PC-3 (cell line): ENCODE measurements around the gene RPN1. TPM values are rescaled to one million over a fixed set of nuclear protein-coding genes. Genes with fewer than 3 reads are reported as not detected.

ENCODE experiments used
- ATAC-seq: fragments of 200-7000 bp; cut with Tn5 transposase; 2 replicates; pipeline ENCODE4 v1.9.1; 2020; ENCODE audit warnings: mild to moderate bottlenecking, moderate library complexity
- BruUV-seq: library from RNA; stranded (reverse); fragments of 400-500 nt; replicated peaks from 2 replicates; lab custom pipeline; 2021; lab: Mats Ljungman, UMichigan
- CTCF ChIA-PET: fragments of 300-600 bp; sonication (Branson Sonifier 250); formaldehyde crosslinking; loops from one replicate; lab custom pipeline; 2022; ENCODE audit warnings: antibody characterized with exemption; lab: Charles Lee
- POLR2A ChIA-PET: fragments of 300-600 bp; sonication (Branson Sonifier 250); formaldehyde crosslinking; loops from one replicate; lab custom pipeline; 2022; ENCODE audit warnings: antibody characterized with exemption; ENCODE audit not compliant: unreplicated experiment; lab: Charles Lee
- DNase-seq: peaks from one replicate; pipeline ENCODE4 v3.0.0-alpha.2; 2015
- H2AFZ ChIP-seq: fragments of 300-600 bp; sonication (generic); 2 replicates; pipeline ENCODE4 v1.6.0; 2016; ENCODE audit warnings: antibody characterized with exemption, low read length
- H3F3A ChIP-seq: fragments of 300-600 bp; sonication (generic); one replicate; pipeline ENCODE4 v1.6.0; 2017; ENCODE audit warnings: antibody characterized with exemption, low read length, control low read depth, mild to moderate bottlenecking; ENCODE audit not compliant: unreplicated experiment
- H3K27ac ChIP-seq: fragments of 300-600 bp; sonication (generic); 2 replicates; pipeline ENCODE4 v1.5.1; 2016; ENCODE audit warnings: mild to moderate bottlenecking, low read length
- H3K27me3 ChIP-seq: fragments of 300-600 bp; sonication (generic); 2 replicates; pipeline ENCODE4 v1.6.1; 2016; ENCODE audit warnings: low read length, mixed read lengths
- H3K36me3 ChIP-seq: fragments of 300-600 bp; sonication (generic); 2 replicates; pipeline ENCODE4 v1.6.1; 2016; ENCODE audit warnings: low read depth, mixed run types, low read length, mixed read lengths
- H3K4me1 ChIP-seq: fragments of 300-600 bp; sonication (generic); 2 replicates; pipeline ENCODE4 v1.5.1; 2016; ENCODE audit warnings: low read length; ENCODE audit not compliant: insufficient read depth
- H3K4me2 ChIP-seq: fragments of 300-600 bp; sonication (generic); 2 replicates; pipeline ENCODE4 v1.6.0; 2016; ENCODE audit warnings: low read length
- H3K4me3 ChIP-seq: fragments of 300-600 bp; sonication (generic); 2 replicates; pipeline ENCODE4 v1.5.1; 2016; ENCODE audit warnings: mild to moderate bottlenecking, low read length, mixed read lengths
- H3K79me2 ChIP-seq: fragments of 300-600 bp; sonication (generic); 2 replicates; pipeline ENCODE4 v1.6.1; 2017; ENCODE audit warnings: low read length, mixed read lengths
- H3K9ac ChIP-seq: fragments of 300-600 bp; sonication (generic); 2 replicates; pipeline ENCODE4 v1.6.0; 2016; ENCODE audit warnings: mild to moderate bottlenecking, low read length
- H3K9me2 ChIP-seq: fragments of 300-600 bp; sonication (generic); replicated peaks from 2 replicates; pipeline ENCODE4 v1.6.1; 2016; ENCODE audit warnings: mixed run types, low read length, mixed read lengths
- H3K9me3 ChIP-seq: fragments of 300-600 bp; sonication (generic); 2 replicates; pipeline ENCODE4 v1.6.1; 2016; ENCODE audit warnings: low read length, mixed read lengths
- H4K20me1 ChIP-seq: fragments of 300-600 bp; sonication (generic); 2 replicates; pipeline ENCODE4 v1.6.1; 2016; ENCODE audit warnings: low read length, mixed read lengths
- CTCF ChIP-seq: fragments of 300-600 bp; sonication (generic); conservative IDR thresholded peaks from 2 replicates; pipeline ENCODE4 v1.5.1; 2017; ENCODE audit warnings: antibody characterized with exemption, low read depth, mild to moderate bottlenecking, low read length
- EZH2 ChIP-seq: fragments of 300-600 bp; sonication (generic); IDR thresholded peaks from one replicate; pipeline ENCODE4 v1.6.1; 2017; ENCODE audit warnings: antibody characterized with exemption, mild to moderate bottlenecking, low read length; ENCODE audit not compliant: unreplicated experiment
- EZH2phosphoT487 ChIP-seq: fragments of 300-600 bp; sonication (generic); IDR thresholded peaks from 2 replicates; pipeline ENCODE4 v1.6.1; 2018; ENCODE audit warnings: mild to moderate bottlenecking, antibody characterized with exemption, low read length, borderline replicate concordance
- intact Hi-C: fragments of 100-400 bp; cut with micrococcal nuclease; formaldehyde crosslinking; loops from 2 replicates; pipeline ENCODE4 v1.9.0; 2023
- total RNA-seq: library from RNA; depleted of rRNA; stranded (reverse); fragments of >200 nt; gene quantifications from 2 replicates; pipeline ENCODE4 v1.2.3, GENCODE V29; 2014

Gene RPN1
- total RNA-seq, 1 experiment from 2014 or later, result 262 TPM

GRCh38 chr3:128606094-128606493 is 44.5 kb downstream of the RPN1 start:
- DNase-seq (no peak), ATAC-seq (no peak)
- H3K27me3 ChIP-seq, result no peaks in the 10 kb centered on the region
- H4K20me1 ChIP-seq, result no peaks in the 10 kb centered on the region
- intact Hi-C loops, result no loop called here
- H3K4me1 ChIP-seq, result no peaks in the 10 kb centered on the region
- no peaks in the 10 kb centered on the region for H3F3A ChIP-seq
- no peak overlapping the region for H3K4me3 ChIP-seq
- ChIA-PET POLR2A (no interaction called here), CTCF (no interaction called here)
- no peaks in the 10 kb centered on the region for H3K36me3 ChIP-seq
- H3K9me2 ChIP-seq, result no peaks in the 10 kb centered on the region
- no peaks in the 10 kb centered on the region for H3K9me3 ChIP-seq
- BruUV-seq, result no TSS peak
- H3K4me2 ChIP-seq, result no peak overlapping the region
- no peak overlapping the region for H2AFZ ChIP-seq
- H3K79me2 ChIP-seq, result no peaks in the 10 kb centered on the region
- TF ChIP-seq EZH2phosphoT487 (no peak), CTCF (no peak), EZH2 (no peak)
- H3K9ac ChIP-seq, result no peak overlapping the region
- H3K27ac ChIP-seq, result no peak overlapping the region

- no peak for TF ChIP-seq EZH2phosphoT487
- 0 out of 2 replicates have a peak, but pooled peaks have one; percentile 10 for TF ChIP-seq CTCF
- no peak for ATAC-seq
- Histone ChIP-seq H3K36me3 (no peaks in the 10 kb centered on the region), H2AFZ (no peak overlapping the region), H3F3A (no peaks in the 10 kb centered on the region), H3K4me1 (no peaks in the 10 kb centered on the region), H3K4me3 (no peak overlapping the region), H4K20me1 (no peaks in the 10 kb centered on the region), H3K9ac (no peak overlapping the region), H3K27ac (no peak overlapping the region), H3K79me2 (no peaks in the 10 kb centered on the region), H3K27me3 (no peaks in the 10 kb centered on the region), H3K9me3 (no peaks in the 10 kb centered on the region), H3K9me2 (no peaks in the 10 kb centered on the region), H3K4me2 (no peak overlapping the region)
- no peak for DNase-seq
- intact Hi-C loops, result no loop called here
- CTCF ChIA-PET, result no interaction called here
- POLR2A ChIA-PET, result no interaction called here
- BruUV-seq, result no TSS peak
Measured at GRCh38 chr3:128605091-128606046, 45.2 kb downstream of the RPN1 start.
